ENCODE measurements around the gene SUPT20H. TPM values are rescaled to one million over a fixed set of nuclear protein-coding genes. Genes with fewer than 3 reads are reported as not detected.

SUPT20H gene
- total and polyA plus RNA-seq, 2 of the 13 experiments (the other 11 are each of a cell fraction or from before 2014, with no cell fraction given): 35.0 to 63.6 TPM

DNA sequence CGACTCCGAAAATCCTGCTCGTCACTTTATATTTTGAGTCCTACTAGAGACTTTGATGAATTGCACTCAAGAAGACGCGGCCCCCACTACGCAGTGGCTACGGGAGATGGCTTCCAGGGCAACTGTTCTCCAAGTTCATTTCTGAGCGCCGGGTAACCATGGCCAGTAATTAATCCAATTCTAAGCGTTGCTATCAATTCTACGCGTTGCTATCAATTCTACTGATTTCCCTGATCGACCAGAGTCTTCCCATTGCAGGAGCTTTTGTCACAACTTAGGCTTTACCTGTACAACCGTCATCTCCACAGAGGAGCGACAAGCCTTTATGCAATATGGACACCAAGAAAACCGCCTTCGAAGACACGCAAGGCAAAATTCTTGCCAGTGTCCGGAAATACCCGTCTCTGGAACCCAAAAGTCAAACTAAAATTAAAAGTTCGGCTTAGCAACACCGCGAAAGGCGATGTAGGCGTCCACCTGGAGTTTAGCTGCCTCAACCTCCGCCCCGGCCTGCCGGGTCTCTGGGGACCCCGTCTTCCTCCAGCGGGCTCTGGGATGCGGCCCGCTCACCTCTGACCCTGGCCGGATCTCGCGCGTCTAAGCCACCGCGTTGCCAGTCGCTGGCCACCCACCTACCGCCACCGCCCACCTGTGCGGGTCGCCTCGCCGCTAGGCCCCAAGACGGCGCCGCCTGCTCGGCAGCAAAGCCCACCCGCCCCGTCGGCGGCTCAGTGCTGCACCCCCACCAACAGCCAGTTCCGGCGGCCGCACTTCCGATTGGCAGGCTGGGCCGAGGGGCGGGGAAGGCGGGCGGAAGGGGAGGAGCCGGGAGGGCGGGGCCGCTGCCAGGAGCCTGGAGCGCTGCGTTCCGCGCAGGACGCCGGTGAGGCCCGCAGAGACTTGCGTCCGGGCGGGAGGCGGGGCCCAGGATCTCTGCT is at the start of gene SUPT20H (continued):
- TF ChIP-seq ZNF83 (CRISPR knock-in tag; IDR thresholded peaks at IDR 0.05; ENCODE audit: borderline replicate concordance) (no peak), BCL6 (CRISPR knock-in tag; IDR thresholded peaks at IDR 0.05) (peak; percentile 11), SYNCRIP (IDR thresholded peaks at IDR 0.05; ENCODE audit: insufficient read depth, low read depth, low read length) (no peak), MBD4 (IDR thresholded peaks at IDR 0.05; ENCODE audit: borderline replicate concordance, low read length) (no peak), PHB2 (IDR thresholded peaks at IDR 0.05; ENCODE audit: partially characterized antibody) (no peak), ZNF547 (CRISPR knock-in tag; IDR thresholded peaks at IDR 0.05) (peak; percentile 89), HDAC1 (CRISPR knock-in tag; IDR thresholded peaks at IDR 0.05) (peak; percentile 50; the same call in 1 of the 2 replicates), HES4 (CRISPR knock-in tag; IDR thresholded peaks at IDR 0.05; ENCODE audit: borderline replicate concordance) (peak; percentile 70; the same call in 1 of the 2 replicates), SIN3B (IDR thresholded peaks at IDR 0.05; ENCODE audit: low read length) (no peak), NPAS2 (CRISPR knock-in tag; IDR thresholded peaks at IDR 0.05; ENCODE audit: borderline replicate concordance) (no peak), SRY (CRISPR knock-in tag; IDR thresholded peaks at IDR 0.05) (no peak), MED13 (CRISPR knock-in tag; IDR thresholded peaks at IDR 0.05) (0 out of 2 replicates have a peak, but pooled peaks have one; percentile 48), ZBTB42 (CRISPR knock-in tag; IDR thresholded peaks at IDR 0.05) (no peak), NCOA1 (CRISPR knock-in tag; IDR thresholded peaks at IDR 0.05) (no peak), RFX1 (IDR thresholded peaks at IDR 0.05) (no peak), ZNF891 (CRISPR knock-in tag; IDR thresholded peaks at IDR 0.05) (peak; percentile 72; the same call in 1 of the 2 replicates)
- TF ChIP-seq, protein P1, sequence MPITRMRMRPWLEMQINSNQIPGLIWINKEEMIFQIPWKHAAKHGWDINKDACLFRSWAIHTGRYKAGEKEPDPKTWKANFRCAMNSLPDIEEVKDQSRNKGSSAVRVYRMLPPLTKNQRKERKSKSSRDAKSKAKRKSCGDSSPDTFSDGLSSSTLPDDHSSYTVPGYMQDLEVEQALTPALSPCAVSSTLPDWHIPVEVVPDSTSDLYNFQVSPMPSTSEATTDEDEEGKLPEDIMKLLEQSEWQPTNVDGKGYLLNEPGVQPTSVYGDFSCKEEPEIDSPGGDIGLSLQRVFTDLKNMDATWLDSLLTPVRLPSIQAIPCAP (CRISPR knock-in tag; IDR thresholded peaks at IDR 0.05; ENCODE audit: low read depth): no peak
- TF ChIP-seq, protein P2, sequence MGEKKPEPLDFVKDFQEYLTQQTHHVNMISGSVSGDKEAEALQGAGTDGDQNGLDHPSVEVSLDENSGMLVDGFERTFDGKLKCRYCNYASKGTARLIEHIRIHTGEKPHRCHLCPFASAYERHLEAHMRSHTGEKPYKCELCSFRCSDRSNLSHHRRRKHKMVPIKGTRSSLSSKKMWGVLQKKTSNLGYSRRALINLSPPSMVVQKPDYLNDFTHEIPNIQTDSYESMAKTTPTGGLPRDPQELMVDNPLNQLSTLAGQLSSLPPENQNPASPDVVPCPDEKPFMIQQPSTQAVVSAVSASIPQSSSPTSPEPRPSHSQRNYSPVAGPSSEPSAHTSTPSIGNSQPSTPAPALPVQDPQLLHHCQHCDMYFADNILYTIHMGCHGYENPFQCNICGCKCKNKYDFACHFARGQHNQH (CRISPR knock-in tag; IDR thresholded peaks at IDR 0.05): no peak
- TF ChIP-seq, protein P3, sequence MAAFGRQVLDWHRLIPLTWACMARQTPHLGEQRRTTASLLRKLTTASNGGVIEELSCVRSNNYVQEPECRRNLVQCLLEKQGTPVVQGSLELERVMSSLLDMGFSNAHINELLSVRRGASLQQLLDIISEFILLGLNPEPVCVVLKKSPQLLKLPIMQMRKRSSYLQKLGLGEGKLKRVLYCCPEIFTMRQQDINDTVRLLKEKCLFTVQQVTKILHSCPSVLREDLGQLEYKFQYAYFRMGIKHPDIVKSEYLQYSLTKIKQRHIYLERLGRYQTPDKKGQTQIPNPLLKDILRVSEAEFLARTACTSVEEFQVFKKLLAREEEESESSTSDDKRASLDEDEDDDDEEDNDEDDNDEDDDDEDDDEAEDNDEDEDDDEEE (CRISPR knock-in tag; IDR thresholded peaks at IDR 0.05): peak; percentile 55; the same call in 1 of the 2 replicates
- TF ChIP-seq, protein P4, sequence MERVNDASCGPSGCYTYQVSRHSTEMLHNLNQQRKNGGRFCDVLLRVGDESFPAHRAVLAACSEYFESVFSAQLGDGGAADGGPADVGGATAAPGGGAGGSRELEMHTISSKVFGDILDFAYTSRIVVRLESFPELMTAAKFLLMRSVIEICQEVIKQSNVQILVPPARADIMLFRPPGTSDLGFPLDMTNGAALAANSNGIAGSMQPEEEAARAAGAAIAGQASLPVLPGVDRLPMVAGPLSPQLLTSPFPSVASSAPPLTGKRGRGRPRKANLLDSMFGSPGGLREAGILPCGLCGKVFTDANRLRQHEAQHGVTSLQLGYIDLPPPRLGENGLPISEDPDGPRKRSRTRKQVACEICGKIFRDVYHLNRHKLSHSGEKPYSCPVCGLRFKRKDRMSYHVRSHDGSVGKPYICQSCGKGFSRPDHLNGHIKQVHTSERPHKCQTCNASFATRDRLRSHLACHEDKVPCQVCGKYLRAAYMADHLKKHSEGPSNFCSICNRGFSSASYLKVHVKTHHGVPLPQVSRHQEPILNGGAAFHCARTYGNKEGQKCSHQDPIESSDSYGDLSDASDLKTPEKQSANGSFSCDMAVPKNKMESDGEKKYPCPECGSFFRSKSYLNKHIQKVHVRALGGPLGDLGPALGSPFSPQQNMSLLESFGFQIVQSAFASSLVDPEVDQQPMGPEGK (CRISPR knock-in tag; IDR thresholded peaks at IDR 0.05): peak; percentile 25; the same call in 1 of the 2 replicates
- TF ChIP-seq, protein P5, sequence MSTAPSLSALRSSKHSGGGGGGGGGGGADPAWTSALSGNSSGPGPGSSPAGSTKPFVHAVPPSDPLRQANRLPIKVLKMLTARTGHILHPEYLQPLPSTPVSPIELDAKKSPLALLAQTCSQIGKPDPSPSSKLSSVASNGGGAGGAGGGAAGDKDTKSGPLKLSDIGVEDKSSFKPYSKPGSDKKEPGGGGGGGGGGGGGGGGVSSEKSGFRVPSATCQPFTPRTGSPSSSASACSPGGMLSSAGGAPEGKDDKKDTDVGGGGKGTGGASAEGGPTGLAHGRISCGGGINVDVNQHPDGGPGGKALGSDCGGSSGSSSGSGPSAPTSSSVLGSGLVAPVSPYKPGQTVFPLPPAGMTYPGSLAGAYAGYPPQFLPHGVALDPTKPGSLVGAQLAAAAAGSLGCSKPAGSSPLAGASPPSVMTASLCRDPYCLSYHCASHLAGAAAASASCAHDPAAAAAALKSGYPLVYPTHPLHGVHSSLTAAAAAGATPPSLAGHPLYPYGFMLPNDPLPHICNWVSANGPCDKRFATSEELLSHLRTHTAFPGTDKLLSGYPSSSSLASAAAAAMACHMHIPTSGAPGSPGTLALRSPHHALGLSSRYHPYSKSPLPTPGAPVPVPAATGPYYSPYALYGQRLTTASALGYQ (CRISPR knock-in tag; IDR thresholded peaks at IDR 0.05): no peak
- TF ChIP-seq, protein P6, sequence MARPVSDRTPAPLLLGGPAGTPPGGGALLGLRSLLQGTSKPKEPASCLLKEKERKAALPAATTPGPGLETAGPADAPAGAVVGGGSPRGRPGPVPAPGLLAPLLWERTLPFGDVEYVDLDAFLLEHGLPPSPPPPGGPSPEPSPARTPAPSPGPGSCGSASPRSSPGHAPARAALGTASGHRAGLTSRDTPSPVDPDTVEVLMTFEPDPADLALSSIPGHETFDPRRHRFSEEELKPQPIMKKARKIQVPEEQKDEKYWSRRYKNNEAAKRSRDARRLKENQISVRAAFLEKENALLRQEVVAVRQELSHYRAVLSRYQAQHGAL (CRISPR knock-in tag; IDR thresholded peaks at IDR 0.05; ENCODE audit: not compliant biosample characterization): peak; percentile 35
